PFSK-1 (cell line): ENCODE measurements around the gene OPCML.

Source experiments
- FOXP2 ChIP-seq: optimal IDR thresholded peaks from 2 replicates; pipeline ENCODE3; 2011; ENCODE audit warnings: borderline replicate concordance, control low read depth, inconsistent platforms; ENCODE audit not compliant: insufficient read depth; ENCODE audit errors: extremely low read length, extremely low read depth
- POLR2AphosphoS5 ChIP-seq: IDR thresholded peaks from 2 replicates; pipeline ENCODE4 v1.6.1; 2012; ENCODE audit warnings: low read depth, mild to moderate bottlenecking, control low read depth, low read length, moderate library complexity
- SIN3A ChIP-seq: IDR thresholded peaks from 2 replicates; pipeline ENCODE4 v1.6.1; 2012; ENCODE audit warnings: mild to moderate bottlenecking, low read length, moderate library complexity, borderline replicate concordance; ENCODE audit not compliant: insufficient read depth
- TAF1 ChIP-seq: IDR thresholded peaks from 2 replicates; pipeline ENCODE4 v1.6.1; 2012; ENCODE audit warnings: low read length, control low read depth, borderline replicate concordance; ENCODE audit not compliant: insufficient read depth
- TF ChIP-seq, protein P1 (sequence below), 2 experiments: IDR thresholded peaks; 2 replicates each; pipeline versions ENCODE4 v1.6.1 to v1.8.0; 2011 to 2012; ENCODE audit warnings: low read depth in 2 of 2, low read length in 2 of 2, control low read depth in 1 of 2, inconsistent platforms in 1 of 2, mild to moderate bottlenecking in 1 of 2, moderate library complexity in 1 of 2; ENCODE audit not compliant: insufficient read depth in 1 of 2

The OPCML gene

DNA sequence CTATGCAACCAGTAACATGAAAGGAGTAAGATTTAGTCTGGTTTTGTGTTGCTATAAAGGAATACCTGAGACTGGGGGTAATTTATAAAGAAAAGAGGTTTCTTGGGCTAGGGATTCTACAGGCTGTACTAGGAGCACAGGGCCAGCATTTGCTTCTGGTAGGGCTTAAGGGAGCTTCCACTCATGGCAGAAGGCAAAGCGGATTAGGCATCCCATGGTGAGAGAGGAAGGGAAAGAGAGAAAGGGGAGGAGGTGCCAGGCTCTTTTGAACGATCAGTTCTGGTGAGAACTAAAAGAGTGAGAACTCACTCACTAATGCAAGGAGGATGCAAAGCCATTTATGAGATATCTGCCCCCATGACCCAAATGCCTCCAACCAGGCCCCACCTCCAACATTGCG lies 283.2 kb downstream of the OPCML start:
- TF ChIP-seq FOXP2 = no peak
- no peak for TF ChIP-seq SIN3A
- TF ChIP-seq, protein P1, sequence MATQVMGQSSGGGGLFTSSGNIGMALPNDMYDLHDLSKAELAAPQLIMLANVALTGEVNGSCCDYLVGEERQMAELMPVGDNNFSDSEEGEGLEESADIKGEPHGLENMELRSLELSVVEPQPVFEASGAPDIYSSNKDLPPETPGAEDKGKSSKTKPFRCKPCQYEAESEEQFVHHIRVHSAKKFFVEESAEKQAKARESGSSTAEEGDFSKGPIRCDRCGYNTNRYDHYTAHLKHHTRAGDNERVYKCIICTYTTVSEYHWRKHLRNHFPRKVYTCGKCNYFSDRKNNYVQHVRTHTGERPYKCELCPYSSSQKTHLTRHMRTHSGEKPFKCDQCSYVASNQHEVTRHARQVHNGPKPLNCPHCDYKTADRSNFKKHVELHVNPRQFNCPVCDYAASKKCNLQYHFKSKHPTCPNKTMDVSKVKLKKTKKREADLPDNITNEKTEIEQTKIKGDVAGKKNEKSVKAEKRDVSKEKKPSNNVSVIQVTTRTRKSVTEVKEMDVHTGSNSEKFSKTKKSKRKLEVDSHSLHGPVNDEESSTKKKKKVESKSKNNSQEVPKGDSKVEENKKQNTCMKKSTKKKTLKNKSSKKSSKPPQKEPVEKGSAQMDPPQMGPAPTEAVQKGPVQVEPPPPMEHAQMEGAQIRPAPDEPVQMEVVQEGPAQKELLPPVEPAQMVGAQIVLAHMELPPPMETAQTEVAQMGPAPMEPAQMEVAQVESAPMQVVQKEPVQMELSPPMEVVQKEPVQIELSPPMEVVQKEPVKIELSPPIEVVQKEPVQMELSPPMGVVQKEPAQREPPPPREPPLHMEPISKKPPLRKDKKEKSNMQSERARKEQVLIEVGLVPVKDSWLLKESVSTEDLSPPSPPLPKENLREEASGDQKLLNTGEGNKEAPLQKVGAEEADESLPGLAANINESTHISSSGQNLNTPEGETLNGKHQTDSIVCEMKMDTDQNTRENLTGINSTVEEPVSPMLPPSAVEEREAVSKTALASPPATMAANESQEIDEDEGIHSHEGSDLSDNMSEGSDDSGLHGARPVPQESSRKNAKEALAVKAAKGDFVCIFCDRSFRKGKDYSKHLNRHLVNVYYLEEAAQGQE (IDR thresholded peaks at IDR 0.05; ENCODE audit: insufficient read depth in 1 of 2, low read depth in 2 of 2, low read length in 2 of 2) = no peak
- TF ChIP-seq POLR2AphosphoS5 = no peak
- no peak for TF ChIP-seq TAF1

DNA sequence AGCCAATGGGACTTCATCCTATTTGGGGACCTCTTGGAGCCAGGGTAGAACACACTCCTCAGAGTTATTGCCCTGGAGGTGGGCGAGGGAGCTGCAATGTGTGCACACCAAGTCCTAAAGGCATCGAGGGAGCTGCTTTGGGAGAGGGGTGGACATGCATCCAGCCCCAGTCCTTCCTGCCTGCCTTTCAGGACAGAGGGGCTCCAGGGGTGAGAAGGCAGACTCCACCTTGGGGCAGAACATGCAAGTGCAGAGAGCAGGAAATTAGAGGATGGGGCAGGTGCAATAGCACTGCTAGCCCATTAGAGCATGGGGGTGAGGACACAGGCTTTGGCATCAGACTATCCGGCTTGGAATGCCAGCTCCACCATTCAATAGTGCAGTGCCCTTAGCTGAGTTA lies 288.5 kb downstream of the OPCML start:
- no peak for TF ChIP-seq SIN3A
- no peak for TF ChIP-seq TAF1
- no peak for TF ChIP-seq FOXP2
- no peak for TF ChIP-seq POLR2AphosphoS5
- TF ChIP-seq, protein P1 (IDR thresholded peaks at IDR 0.05; ENCODE audit: insufficient read depth in 1 of 2, low read depth in 2 of 2, low read length in 2 of 2) = no peak

DNA sequence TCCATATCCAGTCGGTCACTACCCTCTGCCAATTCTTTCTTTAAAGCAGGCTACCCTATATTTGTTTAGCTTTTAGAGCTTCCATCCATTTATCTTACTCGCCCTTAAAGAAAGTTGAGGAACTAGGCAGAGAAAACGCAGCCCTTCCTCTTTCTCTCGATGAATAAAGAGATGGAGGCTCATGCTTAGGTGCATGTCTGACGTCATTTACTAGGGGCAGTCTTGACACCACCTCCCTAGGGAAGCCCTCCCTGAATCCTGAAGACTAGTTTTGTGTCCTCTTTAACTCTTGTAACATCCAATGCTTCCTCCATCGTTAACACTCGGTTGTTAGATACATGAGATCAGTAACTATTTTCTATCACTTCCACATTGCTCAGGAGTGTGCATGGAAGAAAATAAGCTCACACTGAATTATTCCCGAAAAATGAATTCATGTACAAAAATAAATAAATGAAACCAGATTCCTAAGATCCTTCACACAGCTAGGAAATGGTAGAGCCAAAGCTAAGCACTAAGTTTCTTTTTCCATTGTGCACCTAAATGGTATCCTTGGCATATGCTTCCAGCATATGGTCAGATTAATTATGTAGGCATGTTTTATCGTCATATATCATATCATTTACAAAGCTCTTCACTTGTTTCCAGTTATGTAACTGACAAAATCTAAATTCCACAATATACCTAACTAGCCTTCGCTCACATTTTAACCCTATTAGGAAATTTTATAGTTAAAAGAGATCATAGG lies 291.2 kb downstream of the OPCML start:
- TF ChIP-seq SIN3A = no peak
- TF ChIP-seq FOXP2 = no peak
- no peak for TF ChIP-seq POLR2AphosphoS5
- TF ChIP-seq, protein P1 (IDR thresholded peaks at IDR 0.05; ENCODE audit: insufficient read depth in 1 of 2, low read depth in 2 of 2, low read length in 2 of 2) = no peak
- TF ChIP-seq TAF1 = no peak

DNA sequence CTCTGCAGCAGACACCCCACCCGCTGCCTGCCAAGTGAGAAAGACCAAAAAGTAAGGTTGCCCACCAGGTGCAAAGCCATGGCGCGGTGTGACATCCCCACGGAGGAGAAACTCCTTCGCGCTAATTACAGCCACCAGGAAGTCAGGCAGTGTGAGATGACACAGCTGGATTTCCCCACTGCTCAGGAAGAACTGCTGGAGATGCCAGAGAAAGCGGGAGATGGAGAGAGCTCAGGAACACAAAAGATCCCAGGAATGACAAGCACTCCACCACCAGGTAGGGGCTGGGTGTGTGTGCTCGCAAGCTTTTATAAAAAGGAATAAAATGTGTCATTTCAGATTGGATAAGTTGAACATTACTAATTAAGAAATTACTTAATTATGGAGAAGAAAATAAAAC lies 292.7 kb downstream of the OPCML start:
- TF ChIP-seq, protein P1 (IDR thresholded peaks at IDR 0.05; ENCODE audit: insufficient read depth in 1 of 2, low read depth in 2 of 2, low read length in 2 of 2) = no peak
- TF ChIP-seq TAF1 (no peak), FOXP2 (no peak)

DNA sequence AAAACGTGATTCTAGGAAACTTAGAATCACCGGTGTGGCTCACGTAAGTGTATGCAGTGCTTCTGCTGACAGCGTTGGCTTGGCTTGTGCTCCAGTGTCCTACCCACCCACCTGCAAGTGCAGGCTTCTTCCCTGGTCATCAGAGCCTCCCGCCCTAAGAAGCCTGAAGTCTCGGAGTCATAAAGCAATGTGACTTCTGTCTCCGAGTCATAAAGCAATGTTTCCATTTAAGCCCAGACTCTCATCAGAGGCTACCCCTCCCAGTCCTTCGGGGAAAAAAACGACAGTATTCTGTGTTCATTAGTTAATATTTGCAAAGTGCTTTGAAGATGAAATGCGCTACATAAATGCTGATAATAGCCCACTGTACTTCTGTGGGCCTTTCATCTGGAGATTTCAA lies 293.8 kb downstream of the OPCML start:
- TF ChIP-seq, protein P1 (IDR thresholded peaks at IDR 0.05; ENCODE audit: insufficient read depth in 1 of 2, low read depth in 2 of 2, low read length in 2 of 2) = no peak
- TF ChIP-seq TAF1 (no peak), POLR2AphosphoS5 (no peak), FOXP2 (no peak)
